Transverse colon (tissue), 4 donors: ENCODE measurements around the gene HSD17B11.

Experiments
- CTCF ChIP-seq, 5 experiments: fragments of 200-600 bp in 3 of 5; fragments of 450-650 bp in 2 of 5; sonication (generic) in 3 of 5; IDR thresholded peaks; 1 replicate in 2 of 5; 2 replicates in 3 of 5; pipeline ENCODE4 v1.5.1; 2016 to 2017; ENCODE audit warnings: antibody characterized with exemption in 5 of 5, inconsistent platforms in 3 of 5, mild to moderate bottlenecking in 2 of 5, moderate library complexity in 1 of 5
- EP300 ChIP-seq: sonication (generic); formaldehyde crosslinking; IDR thresholded peaks from one replicate; pipeline ENCODE4 v1.6.1; 2017; ENCODE audit warnings: antibody characterized with exemption, low read depth
- POLR2A ChIP-seq: fragments of 450-650 bp; IDR thresholded peaks from one replicate; pipeline ENCODE4 v1.6.1; 2016; ENCODE audit warnings: antibody characterized with exemption, mild to moderate bottlenecking, moderate library complexity
- POLR2AphosphoS5 ChIP-seq, 3 donors: sonication (generic); formaldehyde crosslinking; IDR thresholded peaks; one replicate each; pipeline ENCODE4 v1.6.1; 2016; ENCODE audit warnings: antibody characterized with exemption in 3 of 3

GRCh38 chr4:87420276-87420830 is 29.4 kb upstream of the HSD17B11 start:
- TF ChIP-seq CTCF (IDR thresholded peaks at IDR 0.05) (no peak), POLR2AphosphoS5 (IDR thresholded peaks at IDR 0.05) (no peak), EP300 (no peak), POLR2A (no peak)
